ENCODE data around the gene PRDM4. TPM values are rescaled to one million over a fixed set of nuclear protein-coding genes. Genes with fewer than 3 reads are reported as not detected.

The PRDM4 gene
- total RNA-seq, 1 experiment from 2014 or later = 28.9 TPM

- Histone ChIP-seq H3K4me1 (ENCODE audit: control insufficient read depth, insufficient read depth, low read length) (no peaks in the 10 kb centered on the region), H3K27me3 (ENCODE audit: control insufficient read depth, insufficient read depth, low read length) (peaks cover 11% of the 10 kb centered on the region), H3K36me3 (ENCODE audit: control insufficient read depth, insufficient read depth, low read length) (no peaks in the 10 kb centered on the region), H3K4me3 (ENCODE audit: low read depth in 2 of 2, low read length in 2 of 2) (no peak overlapping the region), H3K9me3 (ENCODE audit: control insufficient read depth, insufficient read depth, low read depth, low read length) (peaks cover 3% of the 10 kb centered on the region; the same call in 1 of the 2 replicates), H3K27ac (ENCODE audit: low read length) (no peak overlapping the region)
- no peak for TF ChIP-seq SIN3A (IDR thresholded peaks at IDR 0.05; ENCODE audit: borderline replicate concordance, insufficient read depth, low read depth, low read length)
- TF ChIP-seq REST (IDR thresholded peaks at IDR 0.05; ENCODE audit: insufficient read depth in 1 of 2, low read depth in 2 of 2, low read length in 1 of 2) = no peak
- no peak for TF ChIP-seq TCF7L2 (IDR thresholded peaks at IDR 0.05; ENCODE audit: low read depth, low read length)
- no peak for TF ChIP-seq POLR2AphosphoS5 (IDR thresholded peaks at IDR 0.05; ENCODE audit: low read depth, low read length)
- TF ChIP-seq, protein P1, sequence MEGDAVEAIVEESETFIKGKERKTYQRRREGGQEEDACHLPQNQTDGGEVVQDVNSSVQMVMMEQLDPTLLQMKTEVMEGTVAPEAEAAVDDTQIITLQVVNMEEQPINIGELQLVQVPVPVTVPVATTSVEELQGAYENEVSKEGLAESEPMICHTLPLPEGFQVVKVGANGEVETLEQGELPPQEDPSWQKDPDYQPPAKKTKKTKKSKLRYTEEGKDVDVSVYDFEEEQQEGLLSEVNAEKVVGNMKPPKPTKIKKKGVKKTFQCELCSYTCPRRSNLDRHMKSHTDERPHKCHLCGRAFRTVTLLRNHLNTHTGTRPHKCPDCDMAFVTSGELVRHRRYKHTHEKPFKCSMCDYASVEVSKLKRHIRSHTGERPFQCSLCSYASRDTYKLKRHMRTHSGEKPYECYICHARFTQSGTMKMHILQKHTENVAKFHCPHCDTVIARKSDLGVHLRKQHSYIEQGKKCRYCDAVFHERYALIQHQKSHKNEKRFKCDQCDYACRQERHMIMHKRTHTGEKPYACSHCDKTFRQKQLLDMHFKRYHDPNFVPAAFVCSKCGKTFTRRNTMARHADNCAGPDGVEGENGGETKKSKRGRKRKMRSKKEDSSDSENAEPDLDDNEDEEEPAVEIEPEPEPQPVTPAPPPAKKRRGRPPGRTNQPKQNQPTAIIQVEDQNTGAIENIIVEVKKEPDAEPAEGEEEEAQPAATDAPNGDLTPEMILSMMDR (IDR thresholded peaks at IDR 0.05) = no peak
- CTCF ChIA-PET = no interaction called here
- in situ Hi-C loops (cut with HindIII; ENCODE audit: low pct_unique_long_range_greater_than_20kb, low sequenced_read_pairs) (no loop called here), intact Hi-C loops (cut with micrococcal nuclease; ENCODE audit: unreplicated experiment) (no loop called here)
- BruUV-seq (replicated peaks) = no TSS peak
- ATAC-seq = no peak
- POLR2A ChIA-PET = no interaction called here
- DNase-seq (ENCODE audit: low read depth, low spot score) = no peak
These were observed 30.6 kb upstream of the PRDM4 start for GRCh38 chr12:107791465-107792089.

- H3K4me1 ChIP-seq (ENCODE audit: control insufficient read depth, insufficient read depth, low read length) = no peaks in the 10 kb centered on the region
- no peaks in the 10 kb centered on the region for H3K36me3 ChIP-seq (ENCODE audit: control insufficient read depth, insufficient read depth, low read length)
- peaks cover 3% of the 10 kb centered on the region; the same call in 1 of the 2 replicates for H3K27me3 ChIP-seq (ENCODE audit: control insufficient read depth, insufficient read depth, low read length)
- BruUV-seq (replicated peaks) = no TSS peak
- H3K9me3 ChIP-seq (ENCODE audit: control insufficient read depth, insufficient read depth, low read depth, low read length) = peaks cover 3% of the 10 kb centered on the region; the same call in 1 of the 2 replicates
- H3K27ac ChIP-seq (ENCODE audit: low read length) = no peak overlapping the region
- ChIA-PET CTCF (no interaction called here), POLR2A (no interaction called here)
- DNase-seq (ENCODE audit: low read depth, low spot score) (no peak), ATAC-seq (no peak)
- no peak overlapping the region for H3K4me3 ChIP-seq (ENCODE audit: low read depth in 2 of 2, low read length in 2 of 2)
- TF ChIP-seq POLR2AphosphoS5 (IDR thresholded peaks at IDR 0.05; ENCODE audit: low read depth, low read length) = no peak
- no peak for TF ChIP-seq REST (IDR thresholded peaks at IDR 0.05; ENCODE audit: insufficient read depth in 1 of 2, low read depth in 2 of 2, low read length in 1 of 2)
- TF ChIP-seq SIN3A (IDR thresholded peaks at IDR 0.05; ENCODE audit: borderline replicate concordance, insufficient read depth, low read depth, low read length) = no peak
- in situ Hi-C loops (cut with HindIII; ENCODE audit: low pct_unique_long_range_greater_than_20kb, low sequenced_read_pairs) = no loop called here
- intact Hi-C loops (cut with micrococcal nuclease; ENCODE audit: unreplicated experiment) = no loop called here
These were observed 27.9 kb upstream of the PRDM4 start for GRCh38 chr12:107788690-107789458.
